ENCODE measurements around the gene ZMYND10. TPM values are rescaled to one million over a fixed set of nuclear protein-coding genes. Genes with fewer than 3 reads are reported as not detected.

The ZMYND10 gene
- total and polyA plus RNA-seq, 9 of the 15 experiments (the other 6 are each of a cell fraction or from before 2014, with no cell fraction given), result 0.20 to 2.8 (median 0.70) TPM

- no peak for TF ChIP-seq ZNF277 (CRISPR knock-in tag; IDR thresholded peaks at IDR 0.05; ENCODE audit: borderline replicate concordance)
- TF ChIP-seq SP1 (CRISPR knock-in tag; IDR thresholded peaks at IDR 0.05), result peak; percentile 64
- peak; percentile 84 for TF ChIP-seq CREM (IDR thresholded peaks at IDR 0.05; ENCODE audit: low read depth)
- TF ChIP-seq MCM2 (IDR thresholded peaks at IDR 0.05; ENCODE audit: low read depth), result no peak
- peak; percentile 71; the same call in 1 of the 2 replicates for TF ChIP-seq MTA3 (IDR thresholded peaks at IDR 0.05; ENCODE audit: borderline replicate concordance)
- no peak for TF ChIP-seq ZNF668 (CRISPR knock-in tag; IDR thresholded peaks at IDR 0.05)
- TF ChIP-seq XRCC4 (IDR thresholded peaks at IDR 0.05; ENCODE audit: extremely low read depth, insufficient read depth, insufficient read length), result no peak
- TF ChIP-seq RAD21 (CRISPR knock-in tag; conservative IDR thresholded peaks at IDR 0.05 in 1 of 2, IDR thresholded peaks at IDR 0.05 in 1 of 2), result no peak
- TF ChIP-seq ELF2 (CRISPR knock-in tag; IDR thresholded peaks at IDR 0.05), result no peak
- TF ChIP-seq C11orf30 (IDR thresholded peaks at IDR 0.05; ENCODE audit: low read depth), result no peak
- TF ChIP-seq ZNF24 (IDR thresholded peaks at IDR 0.05), result no peak
- TF ChIP-seq MECOM (CRISPR knock-in tag; IDR thresholded peaks at IDR 0.05), result no peak
- TF ChIP-seq POLR2B (IDR thresholded peaks at IDR 0.05; ENCODE audit: low read depth, partially characterized antibody), result peak; percentile 72
- TF ChIP-seq ZNF184 (CRISPR knock-in tag; IDR thresholded peaks at IDR 0.05), result no peak
- TF ChIP-seq SMAD2 (IDR thresholded peaks at IDR 0.05; ENCODE audit: low read depth, low read length), result no peak
- TF ChIP-seq ZSCAN29 (IDR thresholded peaks at IDR 0.05), result no peak
- peak; percentile 78 for TF ChIP-seq CCNT2 (IDR thresholded peaks at IDR 0.05; ENCODE audit: borderline replicate concordance, extremely low read depth, insufficient read length, low read depth, low read length)
- TF ChIP-seq MITF (IDR thresholded peaks at IDR 0.05), result no peak
These were observed 8.2 kb downstream of the ZMYND10 start (continued) for GRCh38 chr3:50337175-50337861.

Measured in K562 (cell line).